OCI-LY1 (cell line): ENCODE data around the gene MDM4.

ENCODE experiments used
- H2AFZ ChIP-seq: fragments of 200-600 bp; sonication (generic), shearing (Covaris generic); 2 replicates; pipeline ENCODE4 v1.6.0; 2014; ENCODE audit warnings: antibody characterized with exemption, mild to moderate bottlenecking, low read length
- H3F3A ChIP-seq: fragments of 200-600 bp; sonication (generic), shearing (Covaris generic); 2 replicates; pipeline ENCODE4 v1.6.0; 2014; ENCODE audit warnings: mild to moderate bottlenecking, antibody characterized with exemption, low read length, moderate library complexity; ENCODE audit not compliant: insufficient read depth
- H3K27ac ChIP-seq: fragments of 200-600 bp; sonication (generic); 2 replicates; pipeline ENCODE4 v1.5.1; 2014; ENCODE audit warnings: low read length, mixed run types, mild to moderate bottlenecking, low read depth; ENCODE audit not compliant: poor library complexity, severe bottlenecking
- H3K27me3 ChIP-seq: fragments of 200-600 bp; sonication (generic); 2 replicates; pipeline ENCODE4 v1.6.0; 2014; ENCODE audit warnings: antibody characterized with exemption, mild to moderate bottlenecking, low read length, moderate library complexity; ENCODE audit not compliant: insufficient read depth
- H3K36me3 ChIP-seq: fragments of 200-600 bp; sonication (generic); 2 replicates; pipeline ENCODE4 v1.6.1; 2014; ENCODE audit warnings: mild to moderate bottlenecking, antibody characterized with exemption, low read length, moderate library complexity, mixed read lengths; ENCODE audit not compliant: insufficient read depth
- H3K4me1 ChIP-seq: fragments of 200-600 bp; sonication (generic); 2 replicates; pipeline ENCODE4 v1.5.1; 2014; ENCODE audit warnings: mild to moderate bottlenecking, low read length, moderate library complexity; ENCODE audit not compliant: insufficient read depth, severe bottlenecking
- H3K4me2 ChIP-seq: fragments of 200-600 bp; sonication (generic), shearing (Covaris generic); 2 replicates; pipeline ENCODE4 v1.6.1; 2014; ENCODE audit warnings: low read length
- H3K4me3 ChIP-seq: fragments of 200-600 bp; sonication (generic); 2 replicates; pipeline ENCODE4 v1.5.1; 2014; ENCODE audit warnings: low read length, low read depth, mild to moderate bottlenecking, mixed read lengths; ENCODE audit not compliant: poor library complexity, severe bottlenecking
- H3K79me2 ChIP-seq: fragments of 200-600 bp; shearing (Covaris generic); 2 replicates; pipeline ENCODE4 v1.6.1; 2016; ENCODE audit warnings: mixed run types, low read length, mixed read lengths; ENCODE audit not compliant: insufficient read depth
- H3K9ac ChIP-seq: fragments of 200-600 bp; sonication (generic), shearing (Covaris generic); 2 replicates; pipeline ENCODE4 v1.6.1; 2014; ENCODE audit warnings: mild to moderate bottlenecking, low read length, mixed read lengths
- H3K9me2 ChIP-seq: fragments of 200-600 bp; sonication (generic), shearing (Covaris generic); 2 replicates; pipeline ENCODE4 v1.6.1; 2014; ENCODE audit warnings: low read depth, mild to moderate bottlenecking, low read length, mixed read lengths
- H3K9me3 ChIP-seq: fragments of 200-600 bp; shearing (Covaris generic); 2 replicates; pipeline ENCODE4 v1.6.1; 2014; ENCODE audit warnings: low read length, mixed read lengths
- H4K20me1 ChIP-seq: fragments of 200-600 bp; sonication (generic), shearing (Covaris generic); 2 replicates; pipeline ENCODE4 v1.6.0; 2016; ENCODE audit warnings: mild to moderate bottlenecking, low read length; ENCODE audit not compliant: insufficient read depth
- EZH2 ChIP-seq: fragments of 200-600 bp; sonication (generic), shearing (Covaris generic); IDR thresholded peaks from 2 replicates; pipeline ENCODE4 v1.8.0; 2017; ENCODE audit warnings: borderline replicate concordance, mixed run types, mild to moderate bottlenecking, antibody characterized with exemption, low read length, moderate library complexity, mixed read lengths
- TF ChIP-seq, protein P1 (sequence below): fragments of 200-600 bp; sonication (generic), shearing (Covaris generic); IDR thresholded peaks from 2 replicates; pipeline ENCODE4 v1.5.1; 2017; ENCODE audit warnings: mild to moderate bottlenecking, antibody characterized with exemption, low read length, moderate library complexity, mixed read lengths

Gene MDM4

DNA sequence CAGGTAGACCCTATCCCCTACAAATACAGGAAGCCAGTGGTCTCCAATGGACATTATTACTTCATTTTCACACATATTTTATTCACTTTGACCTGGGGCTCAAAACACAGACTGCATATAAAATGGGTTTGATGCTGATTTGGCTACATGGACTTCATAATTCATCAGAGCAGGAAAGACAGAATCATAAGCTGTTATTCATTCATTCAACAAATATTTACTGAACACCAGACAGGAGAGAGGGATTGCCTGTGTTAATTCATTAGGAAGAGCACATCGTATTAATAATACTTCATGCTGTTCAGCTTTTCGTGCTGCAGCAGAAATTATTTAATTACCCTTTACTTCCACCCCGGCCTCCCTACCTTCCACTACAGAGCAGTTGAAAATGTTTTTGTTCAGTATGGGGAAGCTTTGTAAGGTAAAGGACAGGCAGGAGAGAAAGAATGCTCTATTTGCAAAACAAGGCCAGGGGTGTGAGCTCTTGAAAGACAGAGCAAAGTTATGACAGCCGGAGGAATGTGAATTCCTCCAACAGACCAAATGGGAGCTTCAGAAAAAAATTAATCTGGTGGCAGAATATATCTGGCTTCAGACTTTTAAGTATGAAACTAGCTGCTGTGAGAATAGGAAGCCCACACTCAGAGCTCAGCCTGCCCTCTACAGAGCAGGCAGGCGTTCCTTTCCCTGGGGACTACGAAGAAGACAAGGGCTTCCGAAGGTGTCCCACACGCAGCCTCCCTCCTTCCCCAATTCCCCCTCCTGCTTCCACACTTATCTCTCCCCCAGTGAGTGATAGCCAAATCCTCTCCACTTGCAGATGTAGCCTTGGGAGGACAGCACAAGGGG is 58.0 kb downstream of the MDM4 start:
- no peak overlapping the region for H3K4me3 ChIP-seq
- H3K36me3 ChIP-seq = peaks cover 21% of the 10 kb centered on the region
- no peaks in the 10 kb centered on the region for H3K9me3 ChIP-seq
- H3K4me2 ChIP-seq = no peak overlapping the region
- H3K9me2 ChIP-seq = no peaks in the 10 kb centered on the region
- H3K9ac ChIP-seq = no peak overlapping the region
- H3K27me3 ChIP-seq = no peaks in the 10 kb centered on the region
- no peaks in the 10 kb centered on the region for H3K79me2 ChIP-seq
- H2AFZ ChIP-seq = no peak overlapping the region
- no peaks in the 10 kb centered on the region for H4K20me1 ChIP-seq
- TF ChIP-seq, protein P1, sequence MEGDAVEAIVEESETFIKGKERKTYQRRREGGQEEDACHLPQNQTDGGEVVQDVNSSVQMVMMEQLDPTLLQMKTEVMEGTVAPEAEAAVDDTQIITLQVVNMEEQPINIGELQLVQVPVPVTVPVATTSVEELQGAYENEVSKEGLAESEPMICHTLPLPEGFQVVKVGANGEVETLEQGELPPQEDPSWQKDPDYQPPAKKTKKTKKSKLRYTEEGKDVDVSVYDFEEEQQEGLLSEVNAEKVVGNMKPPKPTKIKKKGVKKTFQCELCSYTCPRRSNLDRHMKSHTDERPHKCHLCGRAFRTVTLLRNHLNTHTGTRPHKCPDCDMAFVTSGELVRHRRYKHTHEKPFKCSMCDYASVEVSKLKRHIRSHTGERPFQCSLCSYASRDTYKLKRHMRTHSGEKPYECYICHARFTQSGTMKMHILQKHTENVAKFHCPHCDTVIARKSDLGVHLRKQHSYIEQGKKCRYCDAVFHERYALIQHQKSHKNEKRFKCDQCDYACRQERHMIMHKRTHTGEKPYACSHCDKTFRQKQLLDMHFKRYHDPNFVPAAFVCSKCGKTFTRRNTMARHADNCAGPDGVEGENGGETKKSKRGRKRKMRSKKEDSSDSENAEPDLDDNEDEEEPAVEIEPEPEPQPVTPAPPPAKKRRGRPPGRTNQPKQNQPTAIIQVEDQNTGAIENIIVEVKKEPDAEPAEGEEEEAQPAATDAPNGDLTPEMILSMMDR = no peak
- no peak for TF ChIP-seq EZH2
- H3K27ac ChIP-seq = no peak overlapping the region
- H3F3A ChIP-seq = no peaks in the 10 kb centered on the region
- H3K4me1 ChIP-seq = peaks cover 11% of the 10 kb centered on the region

DNA sequence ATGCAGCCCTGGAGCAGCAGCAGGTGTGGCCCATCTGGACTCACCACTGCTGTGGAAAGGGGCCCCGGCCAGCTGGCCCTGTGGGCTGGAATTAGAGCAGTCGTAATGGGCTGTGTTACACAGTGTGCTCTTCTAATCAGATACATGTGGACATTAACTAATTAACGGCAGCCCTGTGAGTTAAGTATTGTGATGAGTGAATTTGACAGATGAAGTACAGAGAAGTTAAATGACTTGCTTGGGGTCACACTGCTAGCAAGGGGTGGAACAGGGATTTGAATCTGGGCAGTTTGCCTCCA is 58.6 kb downstream of the MDM4 start:
- no peak overlapping the region for H3K9ac ChIP-seq
- TF ChIP-seq, protein P1 = no peak
- TF ChIP-seq EZH2 = no peak
- peaks cover 17% of the 10 kb centered on the region for H3K4me1 ChIP-seq
- no peaks in the 10 kb centered on the region for H3K27me3 ChIP-seq
- no peaks in the 10 kb centered on the region for H3F3A ChIP-seq
- no peaks in the 10 kb centered on the region for H3K9me2 ChIP-seq
- H3K27ac ChIP-seq = no peak overlapping the region
- H3K4me3 ChIP-seq = no peak overlapping the region
- peaks cover 21% of the 10 kb centered on the region for H3K36me3 ChIP-seq
- H3K79me2 ChIP-seq = no peaks in the 10 kb centered on the region
- H3K4me2 ChIP-seq = no peak overlapping the region
- no peak overlapping the region for H2AFZ ChIP-seq
- H4K20me1 ChIP-seq = no peaks in the 10 kb centered on the region
- no peaks in the 10 kb centered on the region for H3K9me3 ChIP-seq

DNA sequence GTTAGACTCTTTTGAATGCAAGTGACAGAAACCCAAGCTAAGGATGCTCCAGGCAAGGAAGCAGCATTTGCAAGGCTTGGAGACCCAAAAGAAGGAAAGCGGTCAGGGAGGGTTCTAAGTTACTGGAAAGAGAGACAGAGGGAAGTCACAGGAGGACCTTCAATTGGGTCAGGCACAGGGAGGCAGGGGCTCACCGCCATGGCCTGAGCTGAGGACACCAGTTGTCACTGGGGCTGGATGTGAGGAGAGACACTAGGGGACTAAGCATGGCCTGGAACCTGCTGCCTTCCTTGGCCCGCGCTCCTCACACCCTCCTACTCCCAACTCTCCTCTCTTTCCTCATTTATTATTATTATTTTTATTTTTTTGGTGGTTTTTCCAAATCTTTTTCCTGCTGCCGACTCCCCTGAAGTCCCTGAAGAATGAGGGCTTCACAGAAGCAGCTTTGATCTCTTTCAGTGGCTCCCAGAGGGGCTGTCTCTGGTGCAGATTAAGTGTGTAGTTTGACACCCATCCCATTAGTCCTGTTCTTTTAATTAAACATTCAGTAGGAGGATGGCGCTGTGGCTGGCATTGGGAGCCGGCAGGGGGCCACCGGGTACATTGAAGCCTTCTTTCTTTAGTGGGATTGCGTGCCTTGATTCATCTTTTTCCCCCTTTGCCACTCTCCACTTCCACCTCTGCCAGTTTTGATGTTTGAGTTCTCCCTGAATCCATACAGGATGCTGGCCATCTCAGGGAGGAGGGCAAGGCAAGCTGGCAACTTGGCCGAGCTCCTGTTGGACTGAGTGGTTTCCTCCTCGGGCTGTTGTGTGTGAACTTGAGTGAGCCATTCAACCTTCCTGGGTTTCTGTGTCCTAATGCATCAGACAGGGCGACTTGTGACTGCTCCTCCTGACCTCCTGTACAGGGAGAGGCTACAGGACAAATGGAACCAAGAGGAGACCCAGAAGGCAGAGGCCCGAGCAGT is 59.3 kb downstream of the MDM4 start:
- no peak overlapping the region for H2AFZ ChIP-seq
- H3K4me3 ChIP-seq = no peak overlapping the region
- H3K27ac ChIP-seq = no peak overlapping the region
- no peak overlapping the region for H3K9ac ChIP-seq
- no peaks in the 10 kb centered on the region for H3F3A ChIP-seq
- TF ChIP-seq, protein P1 = no peak; the same call in 1 of the 2 replicates
- TF ChIP-seq EZH2 = no peak
- no peaks in the 10 kb centered on the region for H3K9me3 ChIP-seq
- H3K4me2 ChIP-seq = no peak overlapping the region
- no peaks in the 10 kb centered on the region for H4K20me1 ChIP-seq
- H3K27me3 ChIP-seq = no peaks in the 10 kb centered on the region
- no peaks in the 10 kb centered on the region for H3K9me2 ChIP-seq
- no peaks in the 10 kb centered on the region for H3K79me2 ChIP-seq
- peaks cover 18% of the 10 kb centered on the region for H3K4me1 ChIP-seq
- peaks cover 21% of the 10 kb centered on the region for H3K36me3 ChIP-seq
